ENCODE measurements around the gene CDC14B.

CDC14B gene

DNA sequence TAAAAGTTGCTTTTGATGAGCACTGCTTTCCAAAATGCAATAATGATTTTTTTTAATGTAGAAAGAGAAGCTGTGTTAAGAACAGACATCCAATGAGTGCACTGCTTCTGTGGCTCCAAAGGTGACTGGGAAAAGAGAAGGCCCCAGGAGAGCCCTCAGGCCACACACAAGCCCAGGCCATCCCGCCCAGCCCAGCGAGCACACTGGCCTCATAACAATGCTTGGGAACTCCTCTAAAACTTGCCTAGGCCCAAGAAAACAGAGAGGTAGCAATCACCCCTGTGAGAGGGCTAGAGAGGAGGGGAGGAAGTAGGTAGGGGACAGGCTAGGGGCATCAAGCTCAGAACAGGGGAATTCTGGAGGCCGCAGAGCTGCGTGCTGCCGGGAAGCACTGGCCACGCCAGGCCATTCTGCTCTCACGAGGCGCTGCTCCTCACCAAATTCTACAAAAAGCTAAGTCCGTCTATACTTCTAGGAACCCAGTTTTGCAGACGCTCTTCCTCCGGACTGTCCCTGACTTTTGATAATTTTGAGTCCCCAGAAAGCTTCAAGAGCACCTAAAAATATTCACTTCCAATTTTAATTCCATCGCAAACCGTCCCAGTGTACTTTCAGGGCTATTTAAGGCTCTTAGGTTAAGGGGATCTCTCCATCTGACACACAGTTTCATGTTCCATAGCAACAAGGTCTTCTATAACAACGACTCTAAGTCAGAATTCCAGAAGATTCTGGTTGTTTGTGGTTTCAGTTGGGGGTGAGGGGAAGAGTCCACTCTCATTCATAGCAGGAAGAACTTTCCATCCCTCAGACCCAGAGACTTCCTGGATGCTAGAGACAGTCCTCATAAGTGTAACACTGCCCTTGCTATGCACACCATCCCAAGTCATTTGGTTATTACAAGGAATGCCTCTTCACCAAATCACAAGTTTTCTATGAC lies 118.7 kb downstream of the CDC14B start:
- FAIRE-seq: no peak

DNA sequence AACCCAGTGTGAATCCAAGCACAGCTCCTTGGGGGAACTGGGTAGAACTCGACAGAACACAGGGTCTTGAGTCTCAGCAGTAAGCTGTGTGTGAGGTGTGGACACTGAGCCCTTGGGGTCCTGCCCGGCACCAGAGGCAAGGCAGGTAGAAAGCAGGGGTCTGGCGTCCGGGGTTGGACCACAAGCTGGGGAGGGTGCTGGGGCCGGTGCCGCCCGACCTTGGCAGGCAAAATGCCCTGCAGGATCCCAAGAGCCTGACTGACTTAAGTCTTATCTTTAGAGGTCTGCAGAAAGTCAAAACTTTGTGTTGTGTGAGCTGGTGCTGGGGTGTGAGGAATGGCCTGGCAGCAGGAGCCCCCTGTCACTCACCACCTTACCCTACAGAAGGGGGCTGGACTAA lies 120.4 kb downstream of the CDC14B start:
- FAIRE-seq: no peak

DNA sequence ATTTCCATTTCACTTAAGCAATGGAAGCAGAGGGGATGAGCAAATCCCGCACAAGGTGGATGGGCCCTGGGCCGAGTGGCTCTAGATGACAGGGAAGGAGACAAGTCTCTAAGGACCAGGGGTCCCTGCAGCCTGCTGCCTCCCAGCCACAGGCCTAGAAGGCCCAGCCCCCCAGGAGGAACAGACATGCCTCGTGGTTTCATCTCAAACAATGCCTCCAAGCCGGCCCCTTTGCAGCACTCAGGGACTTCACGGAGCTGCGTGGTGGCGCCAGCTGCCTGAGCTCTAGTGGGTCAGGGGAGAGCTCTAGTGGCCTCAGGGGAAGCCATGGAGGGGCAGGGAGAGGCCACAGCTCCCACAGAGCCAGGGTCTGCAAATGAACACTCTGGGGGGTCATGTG lies 120.8 kb downstream of the CDC14B start:
- no peak for FAIRE-seq

DNA sequence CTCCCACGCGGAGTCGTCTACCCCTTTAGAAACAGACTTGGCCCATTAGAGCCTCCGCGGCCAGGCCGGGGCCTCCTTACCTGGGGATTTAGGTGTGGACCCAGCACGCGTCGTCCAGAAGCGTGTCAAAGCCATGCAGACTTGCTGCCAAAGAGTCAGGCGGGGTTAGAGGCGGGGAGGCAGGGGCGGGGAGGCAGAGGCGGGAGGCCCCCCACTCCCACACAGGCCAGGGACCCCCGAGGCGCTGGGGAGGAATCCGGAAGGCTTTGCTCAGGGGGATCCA lies 122.6 kb downstream of the CDC14B start:
- no peak for FAIRE-seq

DNA sequence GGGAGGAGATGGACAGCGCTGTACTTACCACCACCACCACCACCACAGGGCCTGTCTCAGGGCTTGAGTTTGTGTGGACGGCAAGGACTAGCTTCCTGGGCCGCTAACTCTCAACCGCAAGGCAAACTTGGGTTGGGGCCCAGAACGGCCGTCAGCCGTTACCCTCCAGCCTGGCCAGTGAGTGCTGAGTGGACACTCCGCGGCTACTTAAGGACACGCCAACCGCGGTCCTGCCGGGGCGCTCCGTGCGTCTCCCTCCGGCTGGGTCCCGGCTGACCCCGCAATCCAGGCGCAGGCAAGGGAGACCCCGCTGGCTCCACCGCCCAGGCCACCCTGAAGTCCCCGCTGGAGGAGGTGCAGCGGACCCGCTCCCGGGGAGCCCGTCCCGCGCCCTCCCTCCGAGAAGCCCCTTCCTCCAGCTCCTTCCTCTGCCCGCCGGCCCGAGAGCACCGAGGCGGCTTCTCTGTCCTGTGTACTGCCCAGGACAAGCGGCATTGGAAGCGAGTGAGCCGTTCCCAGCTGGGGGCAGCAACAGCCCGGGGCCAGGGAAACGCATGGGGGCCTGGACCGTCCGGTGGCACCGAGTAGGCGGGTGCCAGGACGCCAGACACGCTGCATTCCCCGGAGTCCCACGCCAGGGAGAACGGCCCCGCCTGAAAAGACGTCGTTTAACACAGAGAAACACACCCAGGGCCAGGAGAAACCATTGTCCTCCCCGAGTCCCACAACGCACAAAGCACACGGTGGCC lies 123.1 kb downstream of the CDC14B start:
- FAIRE-seq: no peak

DNA sequence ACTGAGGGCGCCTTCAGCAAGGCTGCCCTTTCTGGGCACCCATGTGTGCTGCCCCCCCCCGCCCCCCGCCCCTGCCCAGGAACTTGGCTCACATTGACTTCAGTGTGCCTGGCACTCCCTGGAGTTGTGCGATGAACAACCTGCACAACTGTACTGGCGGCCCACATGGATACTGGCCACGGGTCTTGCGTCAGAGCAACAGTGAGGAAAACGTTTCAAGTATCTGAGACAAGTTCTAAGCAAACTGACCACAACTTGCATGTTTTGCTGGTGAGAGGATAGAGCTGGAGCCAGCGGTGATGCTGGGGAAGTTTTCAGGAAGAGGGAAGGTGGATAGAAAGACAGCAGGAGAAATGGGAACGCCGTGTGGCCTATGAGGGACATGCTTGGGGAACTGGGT lies 124.3 kb downstream of the CDC14B start:
- no peak for FAIRE-seq

DNA sequence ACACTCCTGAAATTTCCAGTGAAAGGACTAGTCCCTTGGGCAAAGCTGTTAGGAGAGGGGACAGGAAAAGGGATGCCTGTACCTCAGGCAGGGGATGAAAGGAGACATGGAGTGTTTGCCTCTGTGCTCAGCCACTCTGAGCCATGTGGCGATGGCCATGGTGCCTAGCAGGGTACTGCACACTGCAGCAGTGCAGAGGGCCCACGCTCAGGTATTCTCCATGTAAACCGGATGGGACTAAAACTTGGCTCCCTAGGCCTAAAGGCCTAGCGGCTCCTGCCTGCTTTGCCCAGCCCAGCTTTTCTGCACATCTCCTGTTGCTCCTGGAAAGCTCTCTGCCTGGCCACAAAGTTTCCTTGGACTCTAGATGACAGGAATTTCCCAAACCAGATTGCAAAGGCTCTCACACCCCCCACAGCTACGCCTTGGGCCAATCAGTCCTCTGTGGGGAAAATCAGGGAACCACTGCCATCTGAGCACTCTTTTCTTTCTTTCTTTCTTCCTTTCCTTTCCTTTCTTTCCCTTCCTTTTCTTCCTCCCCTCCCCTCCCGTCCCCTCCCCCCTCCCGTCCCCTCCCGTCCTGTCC lies 125.3 kb downstream of the CDC14B start:
- FAIRE-seq: no peak

DNA sequence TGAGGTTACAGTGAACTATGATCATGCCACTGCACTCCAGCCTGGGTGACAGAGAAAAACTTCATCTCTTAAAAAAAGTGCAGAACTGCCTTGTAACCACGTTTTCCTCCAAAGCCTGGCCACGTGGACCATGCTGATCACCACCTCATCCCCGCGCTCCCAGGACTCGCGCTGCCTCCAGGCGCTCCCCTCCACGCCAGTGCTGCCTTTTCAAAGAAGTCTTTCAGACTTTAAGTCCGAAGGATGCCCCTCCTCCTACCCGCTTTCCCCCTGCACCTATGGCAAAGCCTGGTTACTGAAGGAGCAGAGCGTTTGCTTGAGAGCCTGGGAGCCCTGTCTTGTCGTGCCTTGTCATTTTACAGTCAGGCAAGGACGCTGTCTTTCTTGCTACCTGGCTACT lies 125.9 kb downstream of the CDC14B start:
- FAIRE-seq: no peak

DNA sequence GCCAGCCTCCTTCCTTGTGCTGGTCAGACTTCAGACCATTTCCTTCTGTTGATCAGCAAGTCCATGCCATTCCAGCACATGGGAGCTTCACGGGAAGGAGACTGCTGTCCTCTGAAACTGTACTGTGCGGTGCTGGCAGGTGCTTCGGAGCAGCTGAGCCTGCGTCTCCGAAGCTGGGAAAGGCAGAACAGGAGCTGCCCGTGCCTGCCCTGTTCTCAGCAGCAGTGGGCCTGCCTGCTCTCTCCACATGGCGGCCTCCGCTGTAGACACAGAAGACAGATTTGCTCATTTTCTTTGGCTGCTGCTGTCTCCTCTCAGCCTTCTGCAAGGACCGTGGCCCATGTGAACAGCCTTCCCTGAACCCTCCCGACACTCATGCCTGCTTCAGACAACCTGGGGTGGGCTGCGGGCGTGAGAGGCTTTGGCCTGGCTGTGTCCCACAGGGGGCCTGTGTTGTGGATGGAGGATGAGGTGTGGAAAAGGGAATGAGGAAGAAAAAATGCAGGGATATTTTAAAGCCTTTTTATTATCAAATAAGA lies 126.6 kb downstream of the CDC14B start:
- no peak for FAIRE-seq

DNA sequence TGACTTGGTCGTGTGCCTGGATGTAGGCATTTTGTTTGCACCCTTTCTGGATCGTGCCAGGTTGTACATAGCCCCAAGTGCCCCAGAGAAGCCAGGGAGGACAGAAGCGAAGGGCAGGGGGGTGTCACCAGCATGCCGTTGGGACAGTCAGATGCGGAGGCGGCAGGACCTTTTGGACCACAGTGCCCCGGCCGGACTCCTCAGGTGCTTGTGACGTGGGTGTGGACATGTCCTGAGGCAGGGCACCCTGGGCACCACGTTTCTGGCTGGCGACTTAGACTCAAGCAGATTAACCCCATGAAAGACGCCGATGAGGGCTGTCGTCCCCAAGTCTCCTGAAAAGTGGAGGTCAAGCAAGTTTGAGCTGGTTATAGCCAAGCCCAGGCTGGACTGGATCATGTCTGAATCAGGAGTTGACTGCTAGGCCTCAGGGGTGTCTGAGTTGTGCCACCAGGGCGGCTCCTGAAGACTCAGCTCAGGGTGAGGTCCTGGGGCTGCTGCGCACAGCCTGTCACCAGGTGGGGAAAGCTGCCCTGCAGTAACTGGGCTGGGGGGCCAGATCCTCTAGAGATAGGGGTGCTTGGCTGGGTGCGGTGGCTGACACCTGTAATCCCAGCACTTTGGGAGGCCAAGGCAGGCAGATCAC lies 127.6 kb downstream of the CDC14B start:
- FAIRE-seq: no peak

DNA sequence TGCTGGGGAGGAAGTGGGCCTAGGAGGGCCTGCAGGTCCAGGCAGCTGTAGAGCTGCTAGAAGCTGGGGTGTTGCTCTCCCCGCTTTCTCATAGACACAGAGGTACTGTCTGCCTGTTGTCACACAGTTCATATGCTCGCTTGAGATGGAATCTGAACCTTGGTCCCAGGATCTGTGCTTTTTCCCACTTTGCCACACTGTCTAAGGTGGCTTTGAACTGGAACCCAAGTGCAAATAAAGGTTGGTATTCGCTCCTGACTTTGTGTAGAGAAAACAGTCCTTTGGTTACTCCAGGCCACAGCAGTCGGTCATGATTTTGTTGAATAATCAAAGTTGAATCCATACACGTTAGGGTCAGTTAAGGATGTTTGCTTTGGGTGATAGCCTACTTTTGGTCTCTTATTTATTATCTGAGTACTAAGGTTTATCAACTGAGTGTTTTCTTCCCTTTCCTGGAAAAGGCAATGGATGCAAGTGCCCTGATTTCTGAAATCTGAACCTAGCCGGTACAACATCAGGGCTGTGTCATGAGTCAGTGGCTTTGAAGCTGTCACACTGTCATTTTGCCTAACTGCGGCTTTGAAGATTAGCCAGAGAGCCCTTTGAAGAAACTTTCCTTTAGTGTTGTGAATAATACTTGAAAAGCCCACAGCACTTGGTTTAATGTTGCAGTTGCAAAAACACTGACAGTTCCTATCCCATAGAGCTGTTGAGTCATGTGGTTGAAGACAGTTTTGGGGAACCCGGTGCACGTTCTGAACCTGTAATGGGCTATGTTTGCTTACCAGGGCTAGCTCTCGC lies 128.4 kb downstream of the CDC14B start:
- no peak for FAIRE-seq

DNA sequence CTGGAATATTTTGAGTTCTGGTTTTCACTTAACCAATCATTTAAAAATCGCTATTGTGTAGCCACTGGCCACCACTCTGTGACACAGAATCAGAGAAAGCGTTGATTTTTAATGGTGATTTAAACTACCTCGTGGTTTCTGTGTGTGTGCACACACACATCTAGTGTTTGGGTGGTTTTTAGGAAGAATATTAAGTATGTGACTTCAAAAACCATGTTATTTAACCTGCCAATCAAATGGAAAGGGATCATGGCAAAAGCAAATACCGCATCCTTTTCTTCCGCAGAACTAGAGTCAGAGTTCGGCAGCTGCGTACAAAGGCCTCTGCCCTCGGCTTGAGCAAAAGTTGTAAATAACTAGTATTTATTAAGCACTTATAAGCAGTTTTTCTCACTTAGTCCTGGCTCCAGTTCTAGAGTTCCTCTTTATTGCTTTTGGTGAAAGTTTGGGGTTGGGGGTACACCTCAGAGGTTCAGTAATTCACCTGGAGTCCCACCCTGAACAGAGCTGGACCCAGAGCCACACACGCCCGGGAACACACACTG lies 129.0 kb downstream of the CDC14B start:
- no peak for FAIRE-seq

DNA sequence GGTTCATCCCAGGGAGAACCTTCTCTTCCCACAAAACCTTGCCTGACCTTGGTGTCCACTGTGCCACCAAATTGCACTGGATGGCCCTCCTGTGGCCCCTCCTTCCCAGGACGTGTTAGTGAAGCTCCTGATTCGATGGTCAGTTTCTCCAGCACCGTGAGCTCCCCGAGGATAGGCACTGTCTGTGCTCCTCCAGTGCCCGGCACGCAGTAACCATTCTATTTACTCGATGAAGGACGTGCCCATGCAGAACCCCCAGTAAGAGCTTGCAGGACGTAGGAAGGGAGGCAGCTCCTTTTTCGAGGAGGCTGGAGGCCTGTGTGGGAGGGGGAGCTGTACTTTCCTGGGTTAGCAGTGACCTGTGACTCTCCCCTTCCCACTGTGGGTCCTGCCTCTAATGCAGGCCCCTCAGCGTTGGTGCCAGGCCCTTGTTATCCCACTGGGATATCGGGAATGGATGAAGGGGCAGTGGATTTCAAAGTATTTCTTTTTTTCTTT lies 130.1 kb downstream of the CDC14B start:
- FAIRE-seq: no peak

DNA sequence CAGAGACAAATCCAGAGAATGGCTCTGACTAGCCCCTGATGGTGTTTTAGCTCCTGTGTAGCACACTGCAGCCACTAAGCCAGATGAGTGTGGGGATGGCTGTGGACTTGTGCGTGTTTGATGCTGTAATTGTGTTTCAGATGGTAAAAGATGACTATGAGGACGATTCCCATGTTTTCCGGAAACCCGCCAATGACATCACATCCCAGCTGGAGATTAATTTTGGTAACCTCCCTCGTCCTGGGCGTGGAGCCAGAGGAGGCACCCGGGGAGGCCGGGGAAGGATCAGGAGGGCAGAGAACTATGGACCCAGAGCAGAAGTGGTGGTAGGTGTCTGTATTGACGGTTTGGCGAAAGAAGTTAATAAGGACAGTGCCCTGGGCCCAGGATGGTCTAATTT lies 131.7 kb downstream of the CDC14B start:
- no peak for FAIRE-seq

DNA sequence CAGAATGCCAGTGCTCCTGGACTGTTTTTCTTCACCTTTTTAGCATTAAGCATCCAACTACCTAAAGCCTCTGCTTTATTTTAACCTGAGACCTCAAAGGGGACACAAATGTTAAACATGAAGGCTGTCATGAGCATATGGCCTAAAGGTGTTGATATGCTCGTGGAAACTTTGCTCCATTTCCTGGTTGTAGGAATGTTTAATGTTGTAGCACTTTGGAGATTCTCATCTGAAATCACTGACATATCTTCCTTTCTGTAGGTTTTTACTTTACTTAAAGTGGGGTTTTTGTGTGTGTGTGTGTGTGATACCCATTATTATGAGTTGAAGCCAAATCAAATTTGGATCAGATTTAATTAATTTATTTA lies 132.6 kb downstream of the CDC14B start:
- FAIRE-seq: no peak

DNA sequence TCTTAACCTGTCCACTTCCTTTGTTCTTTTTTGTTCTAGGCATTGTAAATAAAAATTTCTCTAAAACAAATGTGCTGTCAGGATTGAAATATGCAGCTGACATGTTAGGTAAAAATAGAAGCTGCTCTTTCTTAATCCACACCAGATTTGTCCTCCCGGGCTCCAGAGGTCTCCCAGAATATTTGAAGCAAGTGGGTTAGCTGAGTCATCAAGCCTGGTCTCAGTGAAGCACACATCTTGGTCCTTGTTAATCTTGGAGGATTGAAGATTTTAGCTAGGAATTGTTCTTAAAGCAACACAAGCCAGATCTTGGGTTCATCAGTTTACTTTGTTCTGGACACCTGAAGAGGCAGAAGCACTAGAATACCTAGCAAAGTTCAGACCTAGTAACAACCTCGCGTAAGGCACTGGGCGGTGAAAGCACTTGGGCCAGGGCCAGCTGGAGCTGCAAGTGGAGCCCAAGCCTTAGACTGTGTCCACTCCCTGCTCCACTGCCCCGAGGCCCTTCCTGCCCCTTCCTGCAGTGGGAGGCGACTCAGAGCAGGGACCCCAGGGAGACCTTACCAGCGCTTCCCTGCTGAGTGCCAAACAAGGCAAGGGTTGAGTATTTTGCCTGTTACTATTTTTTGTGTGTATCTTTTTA lies 133.1 kb downstream of the CDC14B start:
- FAIRE-seq: no peak

DNA sequence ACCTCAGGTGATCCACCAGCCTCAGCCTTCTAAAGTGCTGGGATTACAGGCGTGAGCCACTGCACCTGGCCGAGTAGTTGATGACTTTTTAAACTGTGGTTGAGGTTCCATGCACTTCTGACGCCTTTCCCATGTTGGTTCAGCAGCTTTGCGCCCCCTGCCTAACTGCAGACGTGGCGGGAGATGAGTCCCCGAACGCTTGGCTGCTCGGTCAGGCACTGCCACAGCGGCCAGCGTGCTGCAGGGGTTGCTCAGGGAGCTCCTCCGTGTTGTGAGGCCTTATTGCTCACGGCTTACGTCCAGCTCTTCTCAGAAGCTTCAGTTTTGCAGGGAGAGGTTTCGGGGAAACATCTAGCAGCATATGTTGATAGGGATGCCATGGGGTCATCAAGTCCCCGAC lies 134.4 kb downstream of the CDC14B start:
- no peak for FAIRE-seq

DNA sequence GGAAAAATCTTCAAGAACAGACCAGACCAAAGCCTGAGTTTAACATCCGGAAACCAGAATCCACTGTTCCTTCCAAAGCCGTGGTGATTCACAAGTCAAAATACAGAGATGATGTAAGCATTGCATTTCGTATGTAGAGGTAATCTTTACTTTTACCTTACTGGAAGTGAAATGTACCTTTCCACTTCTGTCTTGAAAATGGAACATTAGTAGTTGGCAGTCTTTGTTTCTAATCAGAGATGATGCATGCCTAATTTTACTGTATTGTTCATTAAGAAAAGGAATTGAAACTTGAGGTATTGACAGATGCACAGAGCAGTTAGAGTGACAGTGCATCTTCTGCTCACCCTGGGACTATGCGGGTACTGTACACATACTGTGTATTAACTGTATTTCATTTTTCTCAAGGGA lies 135.1 kb downstream of the CDC14B start:
- FAIRE-seq: no peak

DNA sequence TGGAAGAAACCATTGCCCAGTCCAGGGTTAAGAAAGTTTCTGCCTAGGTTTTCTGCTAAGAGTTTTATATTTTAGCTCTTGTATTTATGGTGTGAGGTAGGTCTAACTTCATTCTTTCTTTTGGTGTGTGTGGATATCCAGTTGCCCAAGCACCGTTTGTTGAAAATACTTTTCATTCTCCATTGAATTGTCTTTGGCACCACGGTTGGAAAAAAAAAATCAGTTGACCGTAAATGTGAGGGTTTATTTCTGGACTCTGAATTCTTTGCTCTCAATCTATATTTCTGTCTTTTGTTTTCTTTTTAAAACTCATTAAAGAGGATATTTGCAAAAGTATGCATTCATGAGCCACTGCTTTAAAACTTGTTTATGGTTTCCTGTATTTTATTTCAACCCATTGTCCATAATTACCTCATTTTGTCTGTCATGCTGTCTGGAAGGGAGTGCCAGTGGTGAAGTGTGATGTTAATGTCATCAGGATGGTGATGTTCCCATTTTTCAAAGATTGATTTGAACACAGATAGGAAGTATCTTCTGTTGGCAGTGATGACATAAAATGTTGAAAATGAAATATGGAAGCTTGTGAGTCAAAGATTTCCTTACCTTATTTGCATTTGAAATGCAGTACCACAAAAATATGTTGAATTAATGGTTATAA lies 135.8 kb downstream of the CDC14B start:
- no peak for FAIRE-seq

DNA sequence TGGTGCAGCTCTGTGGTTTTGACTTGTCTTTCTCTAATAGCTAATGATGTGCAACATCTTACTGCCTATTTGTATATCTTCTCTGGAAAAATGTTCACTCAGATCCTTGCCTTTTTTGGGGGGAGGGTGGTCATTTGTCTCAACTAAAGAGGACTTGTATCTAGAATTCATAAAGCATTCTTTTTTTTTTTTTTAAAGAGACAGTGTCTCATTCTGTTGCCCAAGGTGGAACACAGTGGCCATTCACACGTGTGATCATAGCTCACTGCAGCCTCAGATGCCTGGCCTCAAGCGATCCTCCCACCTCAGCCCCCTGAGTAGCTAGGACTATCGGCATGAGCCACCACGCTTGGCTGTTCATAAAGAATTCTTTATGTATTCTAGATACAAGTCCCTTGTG lies 136.4 kb downstream of the CDC14B start:
- FAIRE-seq: no peak

DNA sequence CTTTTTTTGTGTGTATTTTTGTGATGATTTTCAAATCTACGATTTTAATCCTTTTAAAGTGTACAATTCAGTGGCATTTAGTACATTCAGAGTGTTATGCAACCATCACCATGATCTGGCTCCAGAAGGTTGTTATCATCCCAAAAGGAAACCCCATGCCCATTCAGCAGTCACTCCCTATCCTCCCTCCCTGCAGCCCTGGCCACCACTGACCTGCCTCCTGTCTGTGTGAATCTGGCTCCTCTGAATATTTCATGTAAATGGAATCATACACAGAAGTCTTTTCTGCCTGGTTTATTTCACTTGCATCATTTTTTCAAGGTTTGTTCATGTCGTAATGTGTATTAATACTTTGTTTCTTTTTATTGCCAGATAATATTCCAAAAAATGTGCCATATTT lies 137.2 kb downstream of the CDC14B start:
- no peak for FAIRE-seq
